HG03442 (cell line): Measurements from ENCODE around the gene AP1S1.
A peak's percentile ranks its signal among the peaks of the same experiment; 100 is the strongest.
"Not testable (repeated sequence)": the region's sequence is repeated elsewhere in the genome, so short reads cannot be mapped to it uniquely, and the experiment has no call there.

ENCODE experiments used
- ATAC-seq: cut with Tn5 transposase; IDR thresholded peaks from one replicate; pipeline ENCODE4 v1.9.1; 2021; ENCODE audit warnings: mild to moderate bottlenecking, moderate library complexity; ENCODE audit not compliant: unreplicated experiment

Gene AP1S1

GRCh38 chr7:101124376-101125056 lies 29.8 kb upstream of the AP1S1 start:
- no peak for ATAC-seq

- peak; percentile 48 for ATAC-seq
These were observed 28.2 kb upstream of the AP1S1 start for GRCh38 chr7:101125989-101126650.

- peak; percentile 56 for ATAC-seq
These were observed 27.4 kb upstream of the AP1S1 start, which contains the start of gene SERPINE1 for GRCh38 chr7:101126651-101127459. Gene SERPINE1, plus strand, starts transcription at chr7:101127104. Its CDS starts 1,290 bp downstream, at chr7:101128394.

- ATAC-seq: no peak
These were observed 26.7 kb upstream of the AP1S1 start for GRCh38 chr7:101127460-101128039.

- no peak for ATAC-seq
These were observed 26.0 kb upstream of the AP1S1 start for GRCh38 chr7:101128040-101128834.

GRCh38 chr7:101129603-101130117 lies 24.6 kb upstream of the AP1S1 start:
- ATAC-seq: no peak

GRCh38 chr7:101132626-101133600 lies 21.4 kb upstream of the AP1S1 start:
- ATAC-seq: not testable (repeated sequence)

- ATAC-seq: no peak
These were observed 20.5 kb upstream of the AP1S1 start for GRCh38 chr7:101133621-101134398.

- no peak for ATAC-seq
These were observed 19.8 kb upstream of the AP1S1 start for GRCh38 chr7:101134399-101134980.

GRCh38 chr7:101137651-101138212 lies 16.5 kb upstream of the AP1S1 start:
- ATAC-seq: no peak

GRCh38 chr7:101138213-101138870 lies 15.9 kb upstream of the AP1S1 start:
- peak; percentile 76 for ATAC-seq

GRCh38 chr7:101140339-101140699 lies 14.0 kb upstream of the AP1S1 start:
- no peak for ATAC-seq

- ATAC-seq: no peak
These were observed 13.4 kb upstream of the AP1S1 start for GRCh38 chr7:101140746-101141382.

GRCh38 chr7:101151908-101152651 lies 2.2 kb upstream of the AP1S1 start:
- no peak for ATAC-seq

GRCh38 chr7:101154693-101155102 lies 422 bp downstream of the AP1S1 start:
- ATAC-seq: peak; percentile 21

GRCh38 chr7:101155303-101155702 lies 1.0 kb downstream of the AP1S1 start:
- no peak for ATAC-seq
